Brain pericyte (primary cell): ENCODE data around the gene PIGU.

ENCODE experiments used
- DNase-seq: peaks from one replicate; pipeline ENCODE4 v3.0.0-alpha.2; 2012; ENCODE audit warnings: low read depth, low spot score

PIGU gene

DNA sequence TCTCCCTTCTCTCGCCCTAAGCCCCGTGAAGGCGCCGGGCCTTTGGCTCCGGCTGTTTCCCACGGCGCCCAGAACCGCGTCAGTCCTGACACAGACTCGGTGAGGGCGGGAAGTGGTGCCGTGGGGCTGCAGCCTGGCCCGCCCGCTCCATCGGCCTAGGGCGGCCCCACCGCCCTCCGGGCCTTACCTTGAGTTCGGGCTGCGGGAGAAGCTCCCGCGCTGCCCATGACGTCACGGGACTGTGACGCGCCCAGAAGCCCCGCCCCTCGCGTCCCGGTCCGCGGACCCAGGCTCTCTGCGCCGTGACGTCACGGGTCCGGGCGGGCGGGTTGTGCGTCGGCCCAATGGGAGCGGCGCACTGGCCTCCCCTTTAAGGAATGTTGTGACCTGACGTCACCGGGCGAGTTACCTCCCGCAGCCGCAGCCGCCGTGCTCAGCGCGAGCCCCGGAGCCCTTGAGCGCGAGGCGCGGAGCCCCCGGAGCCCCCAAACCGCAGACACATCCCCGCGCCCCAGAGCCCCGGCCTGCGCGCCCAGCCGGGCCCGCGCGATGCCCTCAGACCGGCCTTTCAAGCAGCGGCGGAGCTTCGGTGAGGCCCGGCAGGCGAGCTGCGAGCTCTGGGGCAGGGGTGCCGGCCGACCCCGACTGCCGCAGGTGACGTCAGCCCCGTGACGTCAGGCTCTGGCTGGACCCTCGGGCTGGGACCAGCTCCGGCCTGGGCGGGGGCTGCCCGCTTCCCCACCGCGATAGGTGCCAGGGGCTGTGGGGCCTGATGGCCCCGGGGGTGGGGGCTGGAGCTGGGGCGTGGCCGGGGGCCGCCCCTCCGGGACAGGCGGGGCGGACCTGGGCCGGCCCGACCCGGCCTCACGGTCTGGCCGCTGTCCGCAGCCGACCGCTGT, 118.3 kb downstream of the PIGU start, which contains the start of gene MAP1LC3A:
Gene MAP1LC3A (plus strand): TSS at position 399 of the 899 bp plus-strand sequence. CDS start 151 bp downstream, at position 550.
- DNase-seq, result peak; percentile 84

DNA sequence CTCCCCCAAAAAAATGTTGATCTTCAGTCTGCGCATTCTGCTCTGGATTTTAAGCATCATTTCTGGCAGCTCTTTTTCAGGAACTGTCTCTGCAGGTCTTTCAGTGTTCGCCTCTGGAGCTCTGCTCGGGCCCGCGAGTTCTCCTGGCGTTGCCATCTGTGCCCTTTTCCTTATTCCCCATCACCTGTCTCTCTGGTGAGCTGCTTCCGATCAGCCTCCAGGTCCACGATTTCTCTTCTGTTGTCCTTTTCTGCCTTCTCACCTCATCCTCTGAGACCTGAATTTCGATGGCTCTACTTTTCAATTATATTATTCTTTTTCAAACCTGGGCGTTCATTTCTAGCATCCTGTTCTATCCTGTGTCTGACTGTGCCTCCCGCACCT, 119.0 kb downstream of the PIGU start:
- DNase-seq, result no peak

DNA sequence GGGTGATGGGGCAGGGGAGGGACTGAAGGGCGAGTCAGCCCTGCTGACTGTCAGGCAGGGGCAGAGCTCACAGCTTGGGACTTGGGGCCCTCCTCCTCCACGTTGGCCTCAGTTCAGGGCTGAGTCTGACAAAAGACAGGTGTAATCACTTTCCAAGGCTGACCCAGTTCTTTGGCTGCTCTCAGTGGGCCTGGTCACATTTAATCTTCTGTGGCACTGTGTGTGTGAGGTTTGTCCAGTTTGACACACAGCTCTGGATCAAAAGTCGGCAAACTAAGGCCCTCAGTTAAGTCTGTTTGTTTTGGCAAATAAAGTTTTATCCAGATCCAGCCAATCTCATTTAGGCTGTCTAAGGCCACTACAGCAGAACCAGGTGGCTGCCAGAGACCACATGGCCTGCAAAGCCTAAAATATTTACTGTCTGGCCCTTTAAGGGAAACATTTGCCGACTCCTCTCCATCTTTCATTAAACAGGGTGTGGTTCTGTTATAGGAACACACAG, 123.5 kb downstream of the PIGU start:
- no peak for DNase-seq

DNA sequence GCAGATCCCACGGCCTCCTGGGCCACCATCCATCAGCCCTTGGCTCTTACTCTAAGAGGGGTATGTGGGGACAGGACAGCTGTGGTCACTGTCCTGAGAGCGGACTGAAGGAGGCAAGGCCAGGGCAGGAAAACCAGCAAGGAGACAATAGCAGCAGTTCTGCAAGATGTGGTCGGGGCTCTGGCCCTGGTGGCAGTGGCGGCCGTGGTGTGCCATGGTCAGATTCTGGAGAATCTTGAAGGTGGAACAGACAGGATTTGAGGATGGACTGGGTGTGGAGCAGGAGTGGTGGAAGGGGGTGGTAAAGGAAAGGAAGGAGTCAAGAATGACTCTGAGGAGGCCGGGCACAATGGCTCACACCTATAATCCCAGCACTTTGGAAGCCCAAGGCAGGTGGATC, 124.3 kb downstream of the PIGU start:
- DNase-seq, result no peak

DNA sequence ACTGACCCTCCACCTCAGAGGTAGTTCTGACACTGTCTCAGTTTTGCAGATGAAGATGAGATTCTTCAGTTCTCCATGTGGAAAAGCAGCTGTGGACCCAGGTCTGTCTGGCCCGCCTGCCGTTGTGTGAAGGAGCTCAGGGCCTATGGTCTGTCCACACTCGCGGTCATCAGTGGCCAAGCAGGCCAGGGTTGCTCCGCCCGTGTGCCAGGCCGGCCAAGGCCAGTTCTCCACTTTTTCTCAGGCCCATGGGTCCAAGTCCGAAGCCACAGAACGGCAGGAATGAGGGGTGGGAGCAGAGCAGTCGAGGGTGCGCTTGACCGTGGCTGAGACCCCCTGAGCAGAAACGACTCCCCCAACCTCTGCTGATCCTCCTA, 127.0 kb downstream of the PIGU start:
- no peak for DNase-seq

DNA sequence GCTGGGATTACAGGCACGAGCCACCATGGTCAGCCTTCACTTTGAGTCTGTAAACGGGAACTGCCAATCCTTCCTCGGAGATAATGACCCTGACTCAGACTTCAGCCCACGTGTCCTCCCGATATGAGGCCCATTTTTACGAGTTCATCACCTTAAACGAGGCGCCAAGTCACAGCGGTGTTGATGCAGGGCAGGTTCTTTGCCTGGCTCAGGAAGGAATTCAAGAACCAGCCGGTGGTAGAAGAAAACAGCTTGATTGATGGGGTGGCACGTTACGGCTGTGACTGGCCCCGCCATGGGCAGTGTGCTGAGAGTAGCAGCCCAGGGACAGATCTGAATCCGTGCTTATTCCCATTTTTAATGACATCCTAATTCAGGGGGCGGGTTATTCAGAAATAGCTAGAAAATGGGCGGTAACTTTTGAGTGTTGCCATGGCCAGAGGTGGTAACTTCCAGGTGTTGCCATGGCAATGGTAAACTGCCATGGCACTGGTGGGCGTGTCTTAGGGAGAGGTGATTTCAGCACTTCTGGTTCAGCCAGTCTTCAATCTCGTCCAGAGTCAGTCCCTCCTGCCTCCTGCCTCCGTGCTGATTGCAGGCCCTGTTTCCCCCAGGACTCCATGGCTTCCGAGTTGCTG, 127.5 kb downstream of the PIGU start:
- DNase-seq, result no peak

DNA sequence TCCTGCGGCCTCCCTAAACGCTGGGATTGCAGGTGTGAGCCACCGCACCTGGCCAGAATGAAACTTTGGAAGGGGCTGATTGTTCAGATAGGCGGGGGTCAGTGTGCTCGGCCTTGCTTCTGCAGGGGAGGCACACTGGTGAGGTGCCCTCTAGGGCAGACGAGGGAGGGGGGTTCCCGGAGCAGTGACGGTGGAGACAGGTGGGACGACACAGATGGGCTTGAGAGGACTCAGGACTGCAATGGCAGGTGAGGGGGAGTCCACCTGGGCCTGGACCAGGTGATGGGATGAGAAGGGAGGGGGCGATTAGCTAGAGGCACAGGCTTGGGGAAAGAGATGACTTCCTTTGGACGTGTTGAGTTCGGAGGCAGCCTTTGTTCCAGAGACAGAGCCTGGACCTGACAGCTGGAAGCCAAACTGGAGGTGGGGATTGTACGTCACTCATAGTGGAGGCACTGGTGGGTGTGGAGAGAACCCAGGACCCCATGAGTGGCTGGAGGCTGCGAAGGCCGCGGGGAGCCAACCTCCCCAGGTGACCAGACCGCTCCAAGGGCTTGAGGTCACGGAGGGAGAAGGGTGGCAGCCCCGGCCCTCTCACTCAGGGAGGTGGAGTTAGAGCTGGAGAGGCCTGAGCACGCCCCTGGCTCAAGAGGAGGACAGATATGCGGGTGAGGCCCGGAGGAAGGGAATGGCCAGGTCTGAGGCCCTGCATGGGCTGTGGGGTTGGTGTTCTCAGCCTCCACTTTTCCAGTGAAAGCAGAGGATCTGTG, 128.9 kb downstream of the PIGU start:
- no peak for DNase-seq

DNA sequence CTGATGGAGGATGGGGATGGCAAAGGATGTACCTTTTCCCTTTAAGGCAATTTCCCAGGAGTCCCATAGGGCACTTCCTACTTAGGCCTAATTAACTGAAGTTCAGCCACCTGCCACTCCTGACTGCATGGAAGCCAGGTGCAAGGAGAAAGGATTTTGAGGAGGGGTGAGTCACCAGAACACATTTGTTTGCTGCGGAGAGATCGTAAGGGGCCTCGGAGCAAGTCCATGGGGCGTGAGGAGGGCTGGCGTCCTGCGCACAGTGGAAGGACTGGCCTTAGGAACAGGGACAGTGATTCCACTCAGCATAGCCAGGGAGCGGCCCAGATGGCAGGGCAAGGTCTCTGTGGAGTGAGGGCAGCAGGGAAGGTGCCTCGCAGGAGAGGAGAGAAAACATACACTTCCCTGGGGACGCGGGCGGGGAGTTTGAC, 130.1 kb downstream of the PIGU start:
- DNase-seq, result no peak

DNA sequence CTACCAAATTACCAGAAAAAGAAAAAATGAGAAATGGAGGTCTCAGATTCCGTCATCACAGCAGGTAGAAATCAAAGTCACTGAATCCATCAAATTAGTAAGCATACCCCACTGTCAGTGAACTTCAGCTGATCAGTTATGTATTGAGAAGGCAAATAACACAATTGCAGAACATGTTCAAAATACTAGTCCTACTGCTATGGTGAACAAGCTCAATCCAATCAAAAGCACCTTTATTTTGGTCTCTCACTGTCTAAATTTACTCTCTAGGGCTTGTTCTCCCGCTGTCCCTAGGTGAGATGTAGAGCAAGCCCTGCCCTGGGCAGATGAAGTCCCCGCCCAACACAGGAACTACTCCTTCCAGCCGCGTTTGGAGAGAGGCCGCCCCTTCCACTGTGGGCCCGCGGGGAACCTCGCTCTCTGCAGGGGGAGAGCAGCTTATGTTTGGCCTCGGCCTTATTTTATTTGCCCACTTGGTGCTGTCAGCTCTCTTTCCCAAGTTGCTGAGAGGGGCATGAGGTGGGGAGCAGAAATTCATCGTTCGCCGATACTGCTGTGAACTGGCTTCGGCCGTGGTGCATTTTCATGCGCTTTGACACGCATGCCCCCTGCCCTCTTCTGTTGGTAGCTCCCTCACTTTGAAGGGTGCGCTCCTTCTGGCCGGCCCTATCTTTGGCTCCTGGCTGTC, 132.6 kb downstream of the PIGU start:
- no peak for DNase-seq

DNA sequence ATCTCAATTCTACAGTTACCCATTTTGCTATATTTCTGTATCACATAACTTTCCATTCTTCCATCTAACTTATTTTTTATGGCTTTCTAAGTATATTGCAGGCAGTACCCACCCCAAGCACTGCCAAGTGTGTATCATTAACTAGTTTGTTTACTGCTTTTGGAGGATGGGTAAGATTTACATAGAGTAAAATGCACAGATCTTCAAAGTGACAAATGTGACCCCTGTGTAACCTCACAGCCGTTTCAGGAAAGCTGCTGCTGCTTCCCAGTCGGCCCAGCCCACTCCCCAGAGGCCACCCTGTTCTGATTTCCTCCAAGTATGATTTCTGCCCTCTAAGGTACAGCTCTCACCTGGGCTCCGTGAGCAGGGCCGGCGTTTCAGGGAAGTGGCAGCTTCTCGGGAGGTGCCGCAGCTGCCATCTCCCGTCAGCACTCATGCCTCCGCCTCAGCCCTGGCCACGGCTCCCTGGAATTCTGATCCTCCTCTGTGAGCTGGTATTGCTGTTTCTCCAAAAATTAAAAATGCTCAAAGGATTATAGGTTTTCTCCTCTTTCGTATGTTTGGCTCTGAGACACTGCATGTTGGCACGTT, 133.3 kb downstream of the PIGU start:
- DNase-seq, result no peak

DNA sequence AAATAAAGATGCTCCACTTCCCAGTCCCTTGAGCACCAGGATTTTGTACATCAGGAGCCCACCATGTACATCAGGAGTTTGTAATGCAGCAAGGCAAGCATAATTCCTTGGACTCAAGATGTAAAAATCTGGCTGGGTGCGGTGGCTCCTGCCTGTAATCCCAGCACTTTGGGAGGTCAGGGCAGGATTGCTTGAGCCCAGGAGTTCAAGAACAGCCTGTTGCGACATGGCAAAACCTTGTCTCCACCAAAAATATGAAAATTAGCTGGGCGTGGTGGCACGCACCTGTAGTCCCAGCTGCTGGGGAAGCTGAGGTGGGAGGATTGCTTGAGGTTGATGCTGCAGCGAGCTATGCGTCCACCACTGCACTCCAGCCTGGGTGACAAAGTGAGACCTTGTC, 134.5 kb downstream of the PIGU start:
- DNase-seq, result no peak

DNA sequence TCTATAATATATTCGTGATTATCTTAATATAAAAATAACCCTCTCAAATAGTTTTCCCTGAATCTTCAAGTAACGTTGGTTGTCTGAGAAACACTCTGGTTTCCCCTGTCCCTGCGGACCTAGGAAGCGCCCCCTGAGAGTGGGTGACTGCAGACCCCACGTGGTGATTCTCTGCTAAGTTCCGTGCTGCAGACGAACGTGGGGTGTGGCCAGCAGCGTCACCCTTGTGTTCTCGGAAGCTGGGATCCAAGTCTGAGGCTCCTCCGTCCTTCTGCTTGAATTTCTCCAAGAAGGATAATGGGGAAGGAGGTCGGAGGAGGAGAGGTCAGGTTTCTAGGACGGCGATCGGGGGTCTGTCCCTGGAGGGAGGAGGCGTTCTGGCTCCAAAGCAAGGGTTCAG, 135.0 kb downstream of the PIGU start:
- DNase-seq, result no peak

DNA sequence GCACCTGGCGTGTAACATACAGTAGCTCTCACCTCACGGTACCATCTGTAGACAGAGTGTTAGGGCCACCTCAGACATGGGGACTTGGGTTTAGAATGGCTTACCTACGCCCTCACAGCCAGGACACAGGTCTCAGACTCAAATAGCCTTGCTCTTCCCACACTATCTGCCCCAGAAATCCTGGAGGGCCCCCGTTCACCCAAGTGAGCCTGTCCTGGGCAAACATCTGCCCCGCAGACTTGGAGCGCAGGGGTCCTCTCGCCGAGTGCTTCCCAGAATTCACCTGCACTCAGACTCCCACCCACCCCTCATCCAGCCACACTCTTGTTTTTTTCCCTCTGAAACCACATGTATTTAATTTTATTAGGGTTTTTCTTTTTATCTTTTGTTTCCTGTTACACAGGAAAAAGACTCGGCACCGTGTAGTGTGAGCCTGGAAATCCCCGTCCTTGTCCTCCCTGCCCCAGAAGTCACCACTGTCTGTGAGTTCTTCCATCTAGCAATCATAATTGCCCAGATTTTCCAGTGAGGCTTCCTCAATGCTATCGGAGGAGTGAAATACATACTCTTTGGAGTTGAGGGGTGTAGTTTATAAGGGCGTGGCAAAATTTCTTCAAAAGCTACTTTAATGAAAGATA, 135.5 kb downstream of the PIGU start:
- DNase-seq, result no peak

DNA sequence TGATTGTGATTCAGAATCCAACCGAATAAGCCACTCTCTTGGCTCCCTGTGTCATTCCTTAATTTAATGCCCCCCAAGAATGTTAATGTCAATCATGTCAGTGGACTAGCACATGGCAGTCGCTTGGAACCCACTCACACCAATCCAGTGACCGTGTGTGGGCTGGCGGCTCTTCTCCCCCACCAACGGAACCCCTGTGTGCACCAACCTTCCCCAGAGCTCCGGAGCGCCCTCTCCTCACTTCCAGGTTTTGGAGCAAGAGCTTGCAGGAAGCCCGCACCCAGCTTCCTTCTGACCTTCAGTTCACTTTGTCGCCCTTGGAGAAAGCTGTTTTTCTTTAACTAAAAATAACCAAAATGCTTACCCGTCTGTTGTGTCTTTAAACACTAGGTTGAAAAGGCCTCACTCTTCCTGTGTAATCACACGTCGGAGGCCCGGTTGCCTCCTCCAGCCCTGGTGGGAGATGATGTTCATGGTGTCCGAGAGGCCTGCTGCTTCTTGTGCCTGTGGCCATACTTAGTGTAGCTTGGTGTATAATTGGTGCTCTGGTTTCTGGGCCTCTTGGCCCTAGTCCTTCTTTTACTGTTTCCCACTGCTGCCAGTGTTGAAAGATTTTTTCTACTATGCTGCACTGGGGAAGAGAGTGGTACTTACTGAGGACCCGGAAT, 136.2 kb downstream of the PIGU start:
- DNase-seq, result no peak

DNA sequence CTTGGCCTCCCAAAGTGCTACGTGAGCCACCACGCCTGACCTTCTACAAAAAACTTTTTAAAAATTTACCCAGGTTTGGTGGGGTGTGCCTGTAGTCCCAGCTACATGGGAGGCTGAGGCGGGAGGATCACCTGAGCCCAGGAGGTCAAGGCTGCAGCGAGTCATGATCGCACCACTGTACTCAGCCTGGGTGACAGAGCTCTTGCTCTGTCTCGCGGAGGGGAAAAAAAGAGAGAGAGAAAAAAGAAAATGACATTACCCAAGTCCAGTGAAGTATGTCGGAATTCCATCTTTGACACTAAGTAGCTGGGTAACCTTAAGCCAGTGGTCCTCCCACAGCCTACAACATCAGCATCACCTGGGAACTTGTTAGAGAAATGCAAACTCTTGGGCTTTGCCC, 137.1 kb downstream of the PIGU start:
- DNase-seq, result no peak

DNA sequence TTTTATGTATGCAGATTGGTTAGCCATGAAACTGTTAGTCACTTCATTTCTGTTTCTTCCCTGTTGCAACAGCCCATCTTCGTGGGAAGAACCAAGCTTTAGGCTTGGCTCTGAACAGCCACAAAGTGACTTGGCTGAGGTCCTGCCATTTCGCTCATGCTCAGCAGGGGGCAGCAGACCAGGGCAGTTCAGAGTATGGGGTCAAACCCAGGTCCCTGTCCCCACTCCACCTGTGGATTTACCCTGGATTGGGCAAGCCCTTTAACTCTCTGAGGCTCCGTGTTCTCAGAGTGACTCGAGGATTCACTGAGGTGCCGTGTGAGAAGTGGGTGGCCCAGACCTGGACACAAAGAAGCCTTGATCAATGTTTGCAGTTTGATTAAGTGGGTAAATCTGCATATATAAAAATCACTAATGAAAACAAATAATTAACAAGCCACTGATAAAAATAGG, 138.2 kb downstream of the PIGU start:
- DNase-seq, result no peak

DNA sequence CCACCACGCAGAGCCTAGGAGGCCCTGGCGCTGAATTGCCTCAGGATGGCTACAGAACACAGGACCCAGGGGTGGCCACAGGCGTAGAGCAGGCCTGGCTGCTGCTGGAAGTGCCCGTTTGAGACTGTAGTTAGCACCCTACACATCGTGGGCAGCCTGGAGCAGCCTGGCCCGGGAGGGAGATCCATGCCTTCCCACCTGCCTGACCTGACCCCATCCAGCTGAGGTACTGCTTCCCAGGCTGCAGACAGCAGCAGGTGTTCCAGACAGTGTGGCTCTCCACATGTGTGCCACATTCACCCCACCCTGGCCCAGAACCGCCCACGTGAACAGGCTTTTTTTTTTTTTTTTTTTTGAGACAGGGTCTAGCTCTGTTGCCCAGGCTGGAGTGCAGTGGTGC, 139.2 kb downstream of the PIGU start:
- no peak for DNase-seq

DNA sequence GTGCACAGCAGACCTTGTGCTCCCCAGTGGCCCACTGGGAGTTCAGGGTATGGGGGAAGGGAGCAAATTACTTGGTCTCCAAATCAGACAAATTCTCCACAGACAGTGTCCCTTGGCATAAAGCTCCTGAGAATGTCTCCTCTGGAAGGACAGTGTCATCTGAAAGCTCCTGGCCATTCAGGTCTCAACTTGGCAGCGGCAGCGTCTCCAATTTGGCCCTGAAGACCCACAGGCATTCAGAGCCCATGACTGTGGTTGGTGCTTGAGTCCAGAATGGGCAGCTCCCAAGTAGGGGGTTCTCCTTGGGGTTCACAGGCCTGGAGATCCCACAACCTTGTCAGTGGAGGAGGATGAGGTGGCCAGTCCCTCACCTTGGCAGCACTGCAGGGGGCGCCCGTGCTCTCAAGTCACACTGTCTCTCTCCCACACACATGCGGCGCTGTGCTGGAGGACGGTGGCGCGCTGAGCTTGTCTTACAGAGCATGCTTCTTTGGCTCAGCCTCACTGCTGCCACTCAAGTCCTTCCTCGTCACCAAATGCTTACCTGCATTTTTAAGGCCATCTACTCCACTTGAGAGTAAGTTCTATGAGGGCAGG, 140.0 kb downstream of the PIGU start:
- no peak for DNase-seq

DNA sequence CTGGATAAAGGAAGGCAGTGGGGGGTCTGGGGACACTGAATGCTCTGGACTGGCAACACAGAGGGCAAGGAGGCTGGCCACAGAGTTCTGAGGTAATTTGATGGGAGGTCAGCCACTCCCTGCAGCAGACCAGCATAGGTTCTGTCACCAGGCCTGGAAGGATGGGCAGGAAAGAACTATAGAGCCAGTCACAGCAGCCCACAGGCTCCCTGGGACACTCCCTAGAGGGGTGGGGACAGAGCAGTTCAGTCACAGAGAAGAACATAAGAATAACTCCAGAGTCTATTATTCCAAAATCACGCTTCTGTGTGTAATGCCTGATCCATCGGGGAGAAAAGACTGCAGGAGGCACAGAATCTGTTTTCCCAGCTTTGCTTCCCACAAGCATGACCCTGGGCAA, 141.0 kb downstream of the PIGU start:
- DNase-seq, result no peak
